WI38 (cell line): ENCODE measurements around the gene NLGN4X.

Source experiments
- H3K4me3 ChIP-seq: 2 replicates; pipeline ENCODE4 v1.5.1; 2011; ENCODE audit warnings: low read depth, mild to moderate bottlenecking, control low read depth, low read length
- TF ChIP-seq, protein P1 (sequence below): IDR thresholded peaks from 2 replicates; pipeline ENCODE4 v1.5.1; 2012; ENCODE audit warnings: low read depth, mild to moderate bottlenecking, control low read depth, low read length

The NLGN4X gene

GRCh38 chrX:6129195-6129594 is 99.5 kb downstream of the NLGN4X start:
- H3K4me3 ChIP-seq, result no peak overlapping the region
- TF ChIP-seq, protein P1, sequence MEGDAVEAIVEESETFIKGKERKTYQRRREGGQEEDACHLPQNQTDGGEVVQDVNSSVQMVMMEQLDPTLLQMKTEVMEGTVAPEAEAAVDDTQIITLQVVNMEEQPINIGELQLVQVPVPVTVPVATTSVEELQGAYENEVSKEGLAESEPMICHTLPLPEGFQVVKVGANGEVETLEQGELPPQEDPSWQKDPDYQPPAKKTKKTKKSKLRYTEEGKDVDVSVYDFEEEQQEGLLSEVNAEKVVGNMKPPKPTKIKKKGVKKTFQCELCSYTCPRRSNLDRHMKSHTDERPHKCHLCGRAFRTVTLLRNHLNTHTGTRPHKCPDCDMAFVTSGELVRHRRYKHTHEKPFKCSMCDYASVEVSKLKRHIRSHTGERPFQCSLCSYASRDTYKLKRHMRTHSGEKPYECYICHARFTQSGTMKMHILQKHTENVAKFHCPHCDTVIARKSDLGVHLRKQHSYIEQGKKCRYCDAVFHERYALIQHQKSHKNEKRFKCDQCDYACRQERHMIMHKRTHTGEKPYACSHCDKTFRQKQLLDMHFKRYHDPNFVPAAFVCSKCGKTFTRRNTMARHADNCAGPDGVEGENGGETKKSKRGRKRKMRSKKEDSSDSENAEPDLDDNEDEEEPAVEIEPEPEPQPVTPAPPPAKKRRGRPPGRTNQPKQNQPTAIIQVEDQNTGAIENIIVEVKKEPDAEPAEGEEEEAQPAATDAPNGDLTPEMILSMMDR, result no peak

GRCh38 chrX:6120329-6120728 is 108.3 kb downstream of the NLGN4X start:
- TF ChIP-seq, protein P1, result no peak
- no peak overlapping the region for H3K4me3 ChIP-seq

- no peak overlapping the region for H3K4me3 ChIP-seq
- TF ChIP-seq, protein P1, result no peak
These were observed 133.2 kb downstream of the NLGN4X start for GRCh38 chrX:6095469-6095868.

GRCh38 chrX:6074532-6074931 is 154.1 kb downstream of the NLGN4X start:
- TF ChIP-seq, protein P1, result no peak
- no peak overlapping the region for H3K4me3 ChIP-seq

- TF ChIP-seq, protein P1, result no peak
- H3K4me3 ChIP-seq, result no peak overlapping the region
These were observed 156.9 kb downstream of the NLGN4X start for GRCh38 chrX:6071731-6072130.

DNA sequence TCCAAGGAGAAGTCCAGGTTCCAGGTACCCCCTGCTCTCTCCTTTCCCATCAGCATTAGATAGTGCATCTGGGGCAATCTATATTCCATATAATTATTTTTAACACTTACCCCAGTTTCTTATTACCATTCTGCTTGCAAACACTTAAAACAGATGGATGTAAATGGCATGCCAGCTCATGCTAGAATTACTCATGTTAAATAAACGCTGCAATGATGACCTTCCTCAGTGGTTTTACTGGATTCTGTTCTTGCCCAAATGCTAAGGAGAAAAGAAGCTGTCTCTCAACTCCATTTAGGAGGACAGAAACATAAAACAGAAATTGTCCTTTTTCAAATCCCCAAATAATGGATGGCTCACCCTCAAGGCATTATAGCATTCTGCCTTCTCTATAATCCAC is 161.1 kb downstream of the NLGN4X start:
- H3K4me3 ChIP-seq, result no peak overlapping the region
- TF ChIP-seq, protein P1, result no peak

DNA sequence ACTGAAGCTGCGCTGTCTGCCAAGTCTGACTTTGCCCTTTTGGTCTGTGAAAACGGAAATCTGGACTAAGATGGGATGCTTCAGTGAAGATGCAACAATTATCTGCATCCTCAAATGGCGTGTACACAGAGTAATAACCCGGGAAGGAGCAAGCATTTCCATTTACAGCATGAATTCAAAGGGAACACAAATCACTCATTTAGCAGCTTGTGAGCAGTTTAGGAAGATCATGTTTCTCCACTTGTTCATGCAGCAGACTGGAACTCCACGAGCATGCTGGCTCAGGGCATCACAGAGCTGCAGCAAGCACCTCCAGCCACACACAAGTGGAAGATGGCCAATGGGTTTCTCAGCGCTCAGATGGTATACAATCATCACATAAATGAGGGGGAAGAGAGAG is 175.5 kb downstream of the NLGN4X start:
- no peak overlapping the region for H3K4me3 ChIP-seq
- TF ChIP-seq, protein P1, result no peak
